ENCODE results near the gene GPC6. TPM values are rescaled to one million over a fixed set of nuclear protein-coding genes. Genes with fewer than 3 reads are reported as not detected.

Gene GPC6
- total and polyA plus RNA-seq, 2 experiments from 2014 or later = 14.4 to 43.3 TPM

DNA sequence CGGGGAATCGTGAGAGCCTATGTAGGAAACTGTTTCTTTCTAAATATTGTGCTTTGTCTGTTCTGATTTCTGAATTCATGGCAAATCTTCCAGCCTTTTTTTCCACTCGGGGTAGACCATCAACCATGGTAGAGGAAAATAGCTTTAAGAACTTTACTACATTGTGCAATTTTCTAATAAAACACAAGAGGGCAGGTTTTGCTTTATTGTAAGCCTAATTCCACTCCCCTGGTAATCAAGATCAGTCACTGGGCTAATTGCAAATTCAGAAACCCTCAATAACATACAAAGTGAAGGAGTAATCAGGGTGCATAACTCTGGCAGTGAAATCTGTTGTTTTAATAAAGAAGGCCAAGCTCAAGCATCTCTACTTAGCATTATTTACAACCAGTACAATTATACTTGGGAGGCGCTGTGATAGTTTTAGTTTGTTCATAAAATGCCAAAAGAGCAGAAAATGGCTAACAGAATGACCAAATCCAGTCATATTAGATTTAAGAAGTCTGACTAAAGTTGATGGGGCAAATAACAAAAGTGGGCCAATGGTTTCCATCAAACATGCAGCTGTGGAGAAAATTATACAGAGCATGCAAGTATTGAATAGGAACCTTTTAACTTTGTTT is 1209.1 kb downstream of the GPC6 start:
- TF ChIP-seq CTCF (IDR thresholded peaks at IDR 0.05; ENCODE audit: low read depth, low read length) = peak; percentile 56
- Histone ChIP-seq H3K36me3 (no peaks in the 10 kb centered on the region), H3K27ac (no peak overlapping the region), H3K4me1 (ENCODE audit: low read depth) (peaks cover 39% of the 10 kb centered on the region), H3K27me3 (no peaks in the 10 kb centered on the region), H3K4me3 (no peak overlapping the region), H3K9me3 (ENCODE audit: low read depth) (no peaks in the 10 kb centered on the region)
- peak; percentile 57 to 74 for DNase-seq (ENCODE audit: low read depth in 1 of 2, low spot score in 1 of 2)

- no peak for TF ChIP-seq CTCF (IDR thresholded peaks at IDR 0.05; ENCODE audit: low read depth, low read length)
- Histone ChIP-seq H3K27ac (no peak overlapping the region), H3K9me3 (ENCODE audit: low read depth) (no peaks in the 10 kb centered on the region), H3K4me3 (no peak overlapping the region), H3K36me3 (no peaks in the 10 kb centered on the region), H3K27me3 (no peaks in the 10 kb centered on the region), H3K4me1 (ENCODE audit: low read depth) (no peaks in the 10 kb centered on the region)
- DNase-seq (ENCODE audit: low read depth in 1 of 2, low spot score in 1 of 2) = no peak
Observed at GRCh38 chr13:94444826-94445225, 1218.2 kb downstream of the GPC6 start.

GRCh38 chr13:94454334-94454733 is 1227.7 kb downstream of the GPC6 start:
- H3K36me3 ChIP-seq = no peaks in the 10 kb centered on the region
- no peak for DNase-seq (ENCODE audit: low read depth in 1 of 2, low spot score in 1 of 2)
- H3K27me3 ChIP-seq = no peaks in the 10 kb centered on the region
- no peaks in the 10 kb centered on the region for H3K9me3 ChIP-seq (ENCODE audit: low read depth)
- H3K4me3 ChIP-seq = no peak overlapping the region
- no peak for TF ChIP-seq CTCF (IDR thresholded peaks at IDR 0.05; ENCODE audit: low read depth, low read length)
- H3K4me1 ChIP-seq (ENCODE audit: low read depth) = no peaks in the 10 kb centered on the region
- H3K27ac ChIP-seq = no peak overlapping the region

DNA sequence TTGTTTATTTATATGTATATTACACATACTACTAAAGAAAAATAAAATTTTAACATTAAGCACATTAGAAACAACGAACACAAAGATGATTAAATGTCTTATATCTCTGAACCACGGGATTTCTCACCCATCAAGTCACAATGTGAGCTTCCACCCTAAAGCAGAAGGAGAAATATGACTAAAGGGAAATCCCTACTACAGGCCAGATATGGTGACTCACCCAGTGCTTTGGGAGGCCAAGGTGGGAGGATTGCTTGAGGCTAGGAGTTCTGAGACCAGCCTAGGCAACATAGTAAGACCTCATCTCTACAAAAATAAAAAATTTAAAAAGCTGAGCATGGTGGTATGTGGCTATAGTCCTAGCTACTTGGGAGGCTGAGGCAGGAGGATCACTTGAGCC is 1228.3 kb downstream of the GPC6 start:
- no peaks in the 10 kb centered on the region for H3K4me1 ChIP-seq (ENCODE audit: low read depth)
- no peak for TF ChIP-seq CTCF (IDR thresholded peaks at IDR 0.05; ENCODE audit: low read depth, low read length)
- DNase-seq (ENCODE audit: low read depth in 1 of 2, low spot score in 1 of 2) = no peak
- H3K4me3 ChIP-seq = no peak overlapping the region
- H3K36me3 ChIP-seq = no peaks in the 10 kb centered on the region
- H3K27ac ChIP-seq = no peak overlapping the region
- no peaks in the 10 kb centered on the region for H3K9me3 ChIP-seq (ENCODE audit: low read depth)
- no peaks in the 10 kb centered on the region for H3K27me3 ChIP-seq

- no peak for DNase-seq (ENCODE audit: low read depth in 1 of 2, low spot score in 1 of 2)
Observed at GRCh38 chr13:94455414-94455813, 1228.8 kb downstream of the GPC6 start.

More at GRCh38 chr13:94455414-94455813, 1228.8 kb downstream of the GPC6 start:
- no peaks in the 10 kb centered on the region for H3K27me3 ChIP-seq
- no peaks in the 10 kb centered on the region for H3K36me3 ChIP-seq
- H3K27ac ChIP-seq = no peak overlapping the region
- no peaks in the 10 kb centered on the region for H3K4me1 ChIP-seq (ENCODE audit: low read depth)
- no peak for TF ChIP-seq CTCF (IDR thresholded peaks at IDR 0.05; ENCODE audit: low read depth, low read length)
- no peaks in the 10 kb centered on the region for H3K9me3 ChIP-seq (ENCODE audit: low read depth)
- no peak overlapping the region for H3K4me3 ChIP-seq
